ENCODE measurements around the gene PTPRD.

- no peak for TF ChIP-seq YY1 (IDR thresholded peaks at IDR 0.05; ENCODE audit: insufficient read depth, insufficient read length)
- no peak for TF ChIP-seq ZNF274 (IDR thresholded peaks at IDR 0.05; ENCODE audit: low read depth, low read length)
- TF ChIP-seq SUZ12 (IDR thresholded peaks at IDR 0.05; ENCODE audit: extremely low read depth, insufficient read depth, insufficient read length): no peak
Observed at GRCh38 chr9:9963841-9964240, 649.0 kb downstream of the PTPRD start.
